IMR-90 (cell line): Measurements from ENCODE around the gene FAT1. TPM values are rescaled to one million over a fixed set of nuclear protein-coding genes. Genes with fewer than 3 reads are reported as not detected.

Source experiments
- ATAC-seq: fragments of 200-7000 bp; cut with Tn5 transposase; 2 replicates; pipeline ENCODE4 v1.9.1; 2020; ENCODE audit warnings: low read depth, mild to moderate bottlenecking, moderate library complexity
- BruUV-seq: library from RNA; stranded (reverse); fragments of 400-500 nt; replicated peaks from 2 replicates; lab custom pipeline; 2021; lab: Mats Ljungman, UMichigan
- CTCF ChIA-PET: fragments of 300-600 bp; formaldehyde crosslinking; extraction: SDS; loops from one replicate; lab custom pipeline; 2021; ENCODE audit warnings: antibody characterized with exemption; lab: Yijun Ruan, JAX
- POLR2A ChIA-PET: fragments of 300-600 bp; sonication (Branson Sonifier 250); formaldehyde crosslinking; loops from one replicate; lab custom pipeline; 2022; ENCODE audit warnings: antibody characterized with exemption; ENCODE audit not compliant: unreplicated experiment; lab: Charles Lee
- DNase-seq: peaks from one replicate; pipeline ENCODE4 v3.0.0; 2013
- H2AFZ ChIP-seq: replicated peaks from 2 replicates; pipeline ENCODE3; 2013; ENCODE audit warnings: low read length, mild to moderate bottlenecking; ENCODE audit not compliant: poor library complexity
- H2AK5ac ChIP-seq: 2 replicates; pipeline ENCODE4 v1.6.1; 2013; ENCODE audit warnings: low read depth, low read length, inconsistent platforms
- H2AK9ac ChIP-seq: replicated peaks from 2 replicates; pipeline ENCODE3; 2013; ENCODE audit warnings: mild to moderate bottlenecking, low read depth, low read length, moderate library complexity; ENCODE audit not compliant: poor library complexity
- H2BK120ac ChIP-seq: 2 replicates; pipeline ENCODE4 v1.6.1; 2013; ENCODE audit warnings: low read depth, low read length, inconsistent platforms
- H2BK15ac ChIP-seq: 3 replicates; pipeline ENCODE4 v1.6.1; 2013; ENCODE audit warnings: low read depth, low read length, inconsistent platforms
- H2BK20ac ChIP-seq: 2 replicates; pipeline ENCODE4 v1.6.1; 2013; ENCODE audit warnings: low read depth, mild to moderate bottlenecking, inconsistent platforms, low read length, moderate library complexity
- H2BK5ac ChIP-seq: 2 replicates; pipeline ENCODE4 v1.6.1; 2013; ENCODE audit warnings: mild to moderate bottlenecking, low read depth, low read length, inconsistent platforms; ENCODE audit not compliant: poor library complexity, severe bottlenecking
- H3K14ac ChIP-seq: replicated peaks from 2 replicates; pipeline ENCODE4 v1.6.1; 2013; ENCODE audit warnings: low read depth, low read length, inconsistent platforms
- H3K18ac ChIP-seq: 2 replicates; pipeline ENCODE4 v1.6.1; 2013; ENCODE audit warnings: low read depth, low read length, control low read depth
- H3K23ac ChIP-seq: 2 replicates; pipeline ENCODE4 v1.6.1; 2013; ENCODE audit warnings: low read depth, low read length, inconsistent platforms
- H3K27ac ChIP-seq: 2 replicates; pipeline ENCODE4 v1.5.1; 2013; ENCODE audit warnings: mild to moderate bottlenecking, control low read depth, low read length; ENCODE audit not compliant: insufficient read depth
- H3K27me3 ChIP-seq: 2 replicates; pipeline ENCODE4 v1.6.1; 2013; ENCODE audit warnings: low read length; ENCODE audit not compliant: control insufficient read depth, insufficient read depth
- H3K36me3 ChIP-seq: 2 replicates; pipeline ENCODE4 v1.6.1; 2013; ENCODE audit warnings: low read length, mixed read lengths; ENCODE audit not compliant: control insufficient read depth, insufficient read depth
- H3K4ac ChIP-seq: 2 replicates; pipeline ENCODE4 v1.6.1; 2013; ENCODE audit warnings: low read depth, low read length, inconsistent platforms
- H3K4me1 ChIP-seq: 2 replicates; pipeline ENCODE4 v1.6.1; 2013; ENCODE audit warnings: low read length, mixed read lengths; ENCODE audit not compliant: control insufficient read depth, insufficient read depth
- H3K4me2 ChIP-seq: 2 replicates; pipeline ENCODE4 v1.6.1; 2013; ENCODE audit warnings: low read depth, mild to moderate bottlenecking, control low read depth, low read length, moderate library complexity
- H3K4me3 ChIP-seq: 2 replicates; pipeline ENCODE4 v1.5.1; 2013; ENCODE audit warnings: low read depth, mild to moderate bottlenecking, control low read depth, low read length, moderate library complexity; ENCODE audit not compliant: insufficient read depth
- H3K56ac ChIP-seq: 2 replicates; pipeline ENCODE4 v1.6.1; 2013; ENCODE audit warnings: low read length, inconsistent platforms; ENCODE audit not compliant: insufficient read depth; ENCODE audit errors: extremely low read depth
- H3K79me1 ChIP-seq, 2 experiments: 2 replicates each; pipeline ENCODE4 v1.6.1; 2013; ENCODE audit warnings: low read length in 2 of 2, inconsistent platforms in 1 of 2, low read depth in 1 of 2
- H3K9ac ChIP-seq: 2 replicates; pipeline ENCODE4 v1.6.1; 2013; ENCODE audit warnings: low read depth, low read length, control low read depth
- H3K9me1 ChIP-seq: 2 replicates; pipeline ENCODE4 v1.6.1; 2013; ENCODE audit warnings: low read length, inconsistent platforms; ENCODE audit not compliant: insufficient read depth
- H3K9me3 ChIP-seq: 2 replicates; pipeline ENCODE4 v1.6.1; 2013; ENCODE audit warnings: low read length; ENCODE audit not compliant: control insufficient read depth, insufficient read depth
- H4K20me1 ChIP-seq: 2 replicates; pipeline ENCODE4 v1.6.1; 2013; ENCODE audit warnings: low read length, inconsistent platforms; ENCODE audit not compliant: insufficient read depth
- H4K5ac ChIP-seq: 2 replicates; pipeline ENCODE4 v1.6.1; 2013; ENCODE audit warnings: mild to moderate bottlenecking, low read depth, low read length, control low read depth
- H4K8ac ChIP-seq, 2 experiments: 2 replicates each; pipeline ENCODE4 v1.6.1; 2013; ENCODE audit warnings: low read depth in 2 of 2, low read length in 2 of 2, control low read depth in 1 of 2, inconsistent platforms in 1 of 2
- H4K91ac ChIP-seq: 2 replicates; pipeline ENCODE4 v1.6.1; 2013; ENCODE audit warnings: low read depth, low read length, inconsistent platforms; ENCODE audit not compliant: insufficient read depth
- CEBPB ChIP-seq: IDR thresholded peaks from 2 replicates; pipeline ENCODE4 v1.6.1; 2012; ENCODE audit warnings: low read depth, low read length, improper control_type of control experiment
- FOS ChIP-seq: fragments of 150-350 bp; IDR thresholded peaks from 2 replicates; pipeline ENCODE4 v1.6.1; 2016; ENCODE audit warnings: low read depth, low read length
- MXI1 ChIP-seq: IDR thresholded peaks from 2 replicates; pipeline ENCODE4 v1.6.1; 2012; ENCODE audit warnings: low read depth, mild to moderate bottlenecking, low read length, moderate library complexity, borderline replicate concordance
- WGBS, 2 experiments: methylation state at CpG; one replicate each; pipeline versions ENCODE4 v1.1.5 to v1.1.7; 2013; ENCODE audit warnings: missing lambda C conversion rate in 2 of 2; ENCODE audit not compliant: insufficient read length in 1 of 2; ENCODE audit errors: extremely low coverage in 2 of 2; 5-methylcytosine and 5-hydroxymethylcytosine counted together
- dilution Hi-C: fragments of 300-500 bp; cut with HindIII; formaldehyde crosslinking; loops from one replicate; pipeline ENCODE4 v1.14.3; 2018; ENCODE audit warnings: low sequenced_read_pairs; ENCODE audit not compliant: unreplicated experiment
- in situ Hi-C: fragments of 300-500 bp; cut with MboI; formaldehyde crosslinking; loops from 3 replicates; pipeline ENCODE4 v1.14.3; 2019; ENCODE audit warnings: low sequenced_read_pairs, inconsistent platforms, mixed read lengths
- intact Hi-C: fragments of 100-400 bp; cut with micrococcal nuclease; formaldehyde crosslinking; loops from 2 replicates; pipeline ENCODE4 v1.10.0; 2022
- polyA plus RNA-seq, 3 experiments: library from polyadenylated mRNA; depleted of rRNA; stranded (reverse); fragments of >200 nt; gene quantifications; 2 replicates each; pipeline ENCODE4 v1.2.3, GENCODE V29; 2012; ENCODE audit warnings: low replicate concordance in 1 of 3
- total RNA-seq: library from RNA; depleted of rRNA; stranded (reverse); fragments of >200 nt; gene quantifications from 2 replicates; pipeline ENCODE4 v1.2.3, GENCODE V29; 2012

FAT1 gene
- total and polyA plus RNA-seq, 2 of the 4 experiments (the other 2 are of a cell fraction) = 156 to 519 TPM

DNA sequence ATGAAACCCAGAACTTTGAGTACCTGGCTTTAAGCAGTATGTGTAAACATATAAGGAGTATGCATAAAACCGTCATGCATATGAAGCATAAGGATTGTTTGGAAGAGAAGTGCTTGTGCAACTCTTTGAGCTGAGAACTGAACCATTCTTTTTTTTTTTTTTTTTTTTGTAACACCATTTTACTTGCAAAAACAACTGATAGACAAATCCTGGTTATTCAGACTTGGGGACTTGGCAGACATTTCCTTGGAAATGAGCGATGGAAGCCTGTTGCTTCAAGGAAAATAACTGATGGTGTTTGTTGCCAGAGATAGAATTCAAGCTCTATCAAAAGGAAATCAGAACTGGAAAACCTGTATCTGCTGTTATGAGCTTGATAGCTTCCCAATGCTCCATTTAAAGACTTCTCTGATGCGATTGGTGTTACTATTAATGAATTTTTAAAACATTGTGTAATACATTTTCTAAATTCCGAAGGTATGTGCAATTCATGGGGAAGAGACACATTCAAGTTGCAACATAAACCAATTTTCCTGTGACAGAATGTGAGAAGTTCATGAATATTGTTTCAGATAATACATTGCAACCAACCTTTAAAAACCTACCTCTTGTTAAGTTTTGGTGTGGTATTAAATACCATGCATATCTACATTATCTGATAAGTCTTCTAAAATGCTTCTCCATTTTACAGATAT is 47.0 kb upstream of the FAT1 start:
- H2BK5ac ChIP-seq = peak overlapping the region; percentile 97
- no TSS peak for BruUV-seq
- TF ChIP-seq CEBPB = peak; percentile 97
- TF ChIP-seq FOS = peak; percentile 9; the same call in 1 of the 2 replicates
- TF ChIP-seq MXI1 = no peak
- H3K9me1 ChIP-seq = peaks cover 6% of the 10 kb centered on the region
- H2BK120ac ChIP-seq = peak overlapping the region; percentile 89
- H2BK20ac ChIP-seq = peak overlapping the region; percentile 91
- H3K23ac ChIP-seq = peak overlapping the region; percentile 64; the same call in 1 of the 2 replicates
- peak overlapping the region; percentile 45 for H3K56ac ChIP-seq
- no CpG with 5 or more reads among the region's 4 CpGs for WGBS, 2 experiments
- H3K18ac ChIP-seq = peak overlapping the region; percentile 99; the same call in 1 of the 2 replicates
- H2BK15ac ChIP-seq = peak overlapping the region; percentile 92; the same call in 2 of the 3 replicates
- H2AFZ ChIP-seq = no peak overlapping the region
- no peak overlapping the region for H3K4me3 ChIP-seq
- H4K91ac ChIP-seq = peak overlapping the region; percentile 90
- peak; percentile 71 for ATAC-seq
- intact Hi-C loops (no loop called here), dilution Hi-C loops (no loop called here), in situ Hi-C loops (no loop called here)
- DNase-seq = peak; percentile 82
- H3K27ac ChIP-seq = peak overlapping the region; percentile 82; the same call in 1 of the 2 replicates
- no peaks in the 10 kb centered on the region for H3K79me1 ChIP-seq
- no peaks in the 10 kb centered on the region for H3K27me3 ChIP-seq
- peak overlapping the region; percentile 88 to 91 for H4K8ac ChIP-seq
- peak overlapping the region; percentile 91; the same call in 1 of the 2 replicates for H3K4me2 ChIP-seq
- H3K4me1 ChIP-seq = peaks cover 18% of the 10 kb centered on the region
- POLR2A ChIA-PET = no interaction called here
- H4K20me1 ChIP-seq = no peaks in the 10 kb centered on the region
- no peaks in the 10 kb centered on the region for H3K36me3 ChIP-seq
- CTCF ChIA-PET = interaction anchor here (0.6 to 0.7 kb wide), 2 partner anchors 101 to 267 kb away, joined by 3 to 5 read pairs; no protein-coding TSS in a partner anchor
- no peak overlapping the region for H2AK9ac ChIP-seq
- H3K4ac ChIP-seq = peak overlapping the region; percentile 58; the same call in 1 of the 2 replicates
- H3K9ac ChIP-seq = 0 out of 2 replicates have a peak overlapping the region, but pooled peaks have one; percentile 23
- H3K9me3 ChIP-seq = no peaks in the 10 kb centered on the region
- H2AK5ac ChIP-seq = no peak overlapping the region
- H3K14ac ChIP-seq = 0 out of 2 replicates have a peak overlapping the region, but pooled peaks have one; percentile 75
- peak overlapping the region; percentile 92; the same call in 1 of the 2 replicates for H4K5ac ChIP-seq
